ENCODE data around the gene DNAJC15. TPM values are rescaled to one million over a fixed set of nuclear protein-coding genes. Genes with fewer than 3 reads are reported as not detected.

The DNAJC15 gene
- total RNA-seq, 1 donor from 2014 or later, result 17.1 TPM

- Mint-ChIP-seq H3K4me1 (ENCODE audit: low read depth, unreplicated experiment) (peaks cover 6% of the 10 kb centered on the region), H3K36me3 (ENCODE audit: unreplicated experiment) (no peaks in the 10 kb centered on the region), H3K27ac (ENCODE audit: unreplicated experiment) (no peak overlapping the region), H3K4me3 (ENCODE audit: unreplicated experiment) (no peak overlapping the region), H3K27me3 (ENCODE audit: unreplicated experiment) (no peaks in the 10 kb centered on the region), H3K9me3 (ENCODE audit: unreplicated experiment) (peaks cover 3% of the 10 kb centered on the region)
- DNase-seq, result no peak
- TF ChIP-seq CTCF (IDR thresholded peaks at IDR 0.05; ENCODE audit: partially characterized antibody, unreplicated experiment), result no peak
Measured at GRCh38 chr13:43143591-43143990, 120.2 kb downstream of the DNAJC15 start.

GRCh38 chr13:43145534-43146196 is 122.3 kb downstream of the DNAJC15 start:
- H3K27ac Mint-ChIP-seq (ENCODE audit: unreplicated experiment), result no peak overlapping the region
- no peak overlapping the region for H3K4me3 Mint-ChIP-seq (ENCODE audit: unreplicated experiment)
- no peak for TF ChIP-seq CTCF (IDR thresholded peaks at IDR 0.05; ENCODE audit: partially characterized antibody, unreplicated experiment)
- DNase-seq, result no peak
- peaks cover 3% of the 10 kb centered on the region for H3K9me3 Mint-ChIP-seq (ENCODE audit: unreplicated experiment)
- no peaks in the 10 kb centered on the region for H3K36me3 Mint-ChIP-seq (ENCODE audit: unreplicated experiment)
- H3K27me3 Mint-ChIP-seq (ENCODE audit: unreplicated experiment), result no peaks in the 10 kb centered on the region
- H3K4me1 Mint-ChIP-seq (ENCODE audit: low read depth, unreplicated experiment), result peaks cover 7% of the 10 kb centered on the region

- H3K27ac Mint-ChIP-seq (ENCODE audit: unreplicated experiment), result no peak overlapping the region
- no peaks in the 10 kb centered on the region for H3K27me3 Mint-ChIP-seq (ENCODE audit: unreplicated experiment)
- DNase-seq, result no peak
Measured at GRCh38 chr13:43146400-43146799, 123.0 kb downstream of the DNAJC15 start.

GRCh38 chr13:43150369-43151207 is 127.2 kb downstream of the DNAJC15 start:
- Mint-ChIP-seq H3K4me3 (ENCODE audit: unreplicated experiment) (no peak overlapping the region), H3K27me3 (ENCODE audit: unreplicated experiment) (no peaks in the 10 kb centered on the region), H3K27ac (ENCODE audit: unreplicated experiment) (no peak overlapping the region), H3K4me1 (ENCODE audit: low read depth, unreplicated experiment) (peaks cover 7% of the 10 kb centered on the region), H3K9me3 (ENCODE audit: unreplicated experiment) (peaks cover 3% of the 10 kb centered on the region), H3K36me3 (ENCODE audit: unreplicated experiment) (no peaks in the 10 kb centered on the region)
- DNase-seq, result no peak
- TF ChIP-seq CTCF (IDR thresholded peaks at IDR 0.05; ENCODE audit: partially characterized antibody, unreplicated experiment), result no peak

More at GRCh38 chr13:43146400-43146799, 123.0 kb downstream of the DNAJC15 start:
- no peak for TF ChIP-seq CTCF (IDR thresholded peaks at IDR 0.05; ENCODE audit: partially characterized antibody, unreplicated experiment)
- Mint-ChIP-seq H3K36me3 (ENCODE audit: unreplicated experiment) (no peaks in the 10 kb centered on the region), H3K9me3 (ENCODE audit: unreplicated experiment) (peaks cover 3% of the 10 kb centered on the region), H3K4me1 (ENCODE audit: low read depth, unreplicated experiment) (peaks cover 7% of the 10 kb centered on the region), H3K4me3 (ENCODE audit: unreplicated experiment) (no peak overlapping the region)

Data from glutamatergic neuron (in vitro differentiated cells).